AG04449 (cell line): ENCODE measurements around the gene CNOT6.
"Not testable (repeated sequence)": the region's sequence is repeated elsewhere in the genome, so short reads cannot be mapped to it uniquely, and the experiment has no call there.

Source experiments
- CTCF ChIA-PET: fragments of 350-600 bp; formaldehyde crosslinking; extraction: SDS; loops from one replicate; lab custom pipeline; 2021; ENCODE audit warnings: antibody characterized with exemption; lab: Yijun Ruan, JAX
- POLR2A ChIA-PET: fragments of 400-600, 350-600 bp; formaldehyde crosslinking; extraction: SDS; loops from one replicate; lab custom pipeline; 2020; ENCODE audit warnings: antibody characterized with exemption, inconsistent platforms; lab: Yijun Ruan, JAX
- DNase-seq: peaks from one replicate; pipeline ENCODE4 v3.0.0-alpha.2; 2010; ENCODE audit warnings: low read depth, low spot score
- H3K4me3 ChIP-seq: 2 replicates; pipeline ENCODE4 v1.5.1; 2011; ENCODE audit warnings: low read depth, mild to moderate bottlenecking, control low read depth, low read length
- CTCF ChIP-seq: IDR thresholded peaks from one replicate; pipeline ENCODE4 v1.5.1; 2011; ENCODE audit warnings: mild to moderate bottlenecking, moderate library complexity, low read length, control low read depth, inconsistent platforms; ENCODE audit not compliant: insufficient read depth; ENCODE audit errors: missing control alignments

The CNOT6 gene

GRCh38 chr5:180495292-180495691 lies 1.1 kb downstream of the CNOT6 start:
- DNase-seq, result no peak
- POLR2A ChIA-PET, result no interaction called here
- CTCF ChIA-PET, result interaction anchor here (0.7 to 1.1 kb wide), 3 partner anchors 25 to 202 kb away, joined by 3 read pairs; no protein-coding TSS in a partner anchor
- peak overlapping the region; percentile 88 for H3K4me3 ChIP-seq
- TF ChIP-seq CTCF, result no peak

GRCh38 chr5:180495991-180496741 lies 2.0 kb downstream of the CNOT6 start:
- CTCF ChIA-PET, result interaction anchor here (1.1 kb wide), 1 partner anchor 168 kb away, joined by 3 read pairs; no protein-coding TSS in a partner anchor
- POLR2A ChIA-PET, result no interaction called here
- no peak for TF ChIP-seq CTCF
- DNase-seq, result no peak
- peak overlapping the region; percentile 88 for H3K4me3 ChIP-seq

GRCh38 chr5:180496806-180497205 lies 2.6 kb downstream of the CNOT6 start:
- CTCF ChIA-PET, result interaction anchor here (1.0 kb wide), 1 partner anchor 202 kb away, joined by 3 read pairs; no protein-coding TSS in a partner anchor
- not testable (repeated sequence) for DNase-seq, H3K4me3 ChIP-seq
- POLR2A ChIA-PET, result interaction anchor here (0.7 kb wide), 1 partner anchor 873 kb away, joined by 7 read pairs; no protein-coding TSS in a partner anchor

- H3K4me3 ChIP-seq, POLR2A ChIA-PET, DNase-seq: not testable (repeated sequence)
- CTCF ChIA-PET, result interaction anchor here (1.0 to 1.3 kb wide), 2 partner anchors 203 to 205 kb away, joined by 3 read pairs; no protein-coding TSS in a partner anchor
Observed at GRCh38 chr5:180497865-180498264, 3.7 kb downstream of the CNOT6 start.

- no peak for DNase-seq
- POLR2A ChIA-PET, result no interaction called here
- CTCF ChIA-PET, result interaction anchor here (1.3 kb wide), 1 partner anchor 205 kb away, joined by 3 read pairs; no protein-coding TSS in a partner anchor
Observed at GRCh38 chr5:180498378-180498777, 4.2 kb downstream of the CNOT6 start.

GRCh38 chr5:180499684-180500083 lies 5.5 kb downstream of the CNOT6 start:
- no peak overlapping the region for H3K4me3 ChIP-seq
- DNase-seq, result no peak
- TF ChIP-seq CTCF, result no peak
- POLR2A ChIA-PET, result no interaction called here
- CTCF ChIA-PET, result interaction anchor here (1.1 to 1.2 kb wide), 2 partner anchors 10 to 171 kb away, joined by 3 read pairs; no protein-coding TSS in a partner anchor

More at GRCh38 chr5:180498378-180498777, 4.2 kb downstream of the CNOT6 start:
- no peak overlapping the region for H3K4me3 ChIP-seq
- TF ChIP-seq CTCF, result no peak

GRCh38 chr5:180500300-180500699 lies 6.1 kb downstream of the CNOT6 start:
- DNase-seq, POLR2A ChIA-PET, H3K4me3 ChIP-seq: not testable (repeated sequence)
- CTCF ChIA-PET, result interaction anchor here (1.7 kb wide), 1 partner anchor 18 kb away, joined by 5 read pairs; no protein-coding TSS in a partner anchor

- DNase-seq, result no peak
- CTCF ChIA-PET, result interaction anchor here (2.0 kb wide), 1 partner anchor 10 kb away, joined by 5 read pairs; no protein-coding TSS in a partner anchor
- H3K4me3 ChIP-seq, result no peak overlapping the region
- POLR2A ChIA-PET, result no interaction called here
- no peak for TF ChIP-seq CTCF
Observed at GRCh38 chr5:180507661-180508060, 13.5 kb downstream of the CNOT6 start.
